ENCODE data around the gene CHCHD6.

Gene CHCHD6

DNA sequence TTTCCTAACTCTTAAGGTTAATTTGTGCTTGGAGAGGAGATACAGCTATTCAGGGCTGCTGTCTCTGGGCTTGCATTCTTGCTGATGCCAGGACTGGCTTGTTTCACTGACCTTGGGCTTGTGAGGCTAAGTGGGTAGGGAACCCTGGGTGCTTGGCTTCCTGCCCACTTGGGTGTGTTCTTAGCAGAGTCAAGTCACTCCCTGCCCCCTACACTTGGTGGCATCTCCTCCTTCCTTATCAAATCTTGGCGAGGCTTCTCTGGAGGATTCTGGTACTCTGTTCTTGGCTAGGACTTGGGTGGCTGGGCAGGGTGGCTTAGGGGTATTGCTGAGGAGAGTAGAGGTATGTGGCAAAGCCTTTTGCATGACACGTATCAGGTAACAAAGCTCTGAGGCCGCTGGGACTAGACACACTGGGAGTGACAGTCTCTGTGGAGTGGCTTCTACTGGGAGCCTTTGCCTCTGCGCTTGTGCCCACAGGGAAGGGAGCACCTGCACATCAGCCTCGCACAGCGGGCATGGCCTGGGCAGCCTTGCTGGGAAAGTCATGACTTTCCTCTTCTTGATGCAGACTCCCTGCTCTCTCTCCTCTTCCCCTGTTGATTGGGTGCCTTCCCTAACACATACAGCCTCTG is 41.8 kb downstream of the CHCHD6 start:
- peak; percentile 82 for DNase-seq

GRCh38 chr3:126746395-126747177 is 42.5 kb downstream of the CHCHD6 start:
- peak; percentile 7 for DNase-seq

DNA sequence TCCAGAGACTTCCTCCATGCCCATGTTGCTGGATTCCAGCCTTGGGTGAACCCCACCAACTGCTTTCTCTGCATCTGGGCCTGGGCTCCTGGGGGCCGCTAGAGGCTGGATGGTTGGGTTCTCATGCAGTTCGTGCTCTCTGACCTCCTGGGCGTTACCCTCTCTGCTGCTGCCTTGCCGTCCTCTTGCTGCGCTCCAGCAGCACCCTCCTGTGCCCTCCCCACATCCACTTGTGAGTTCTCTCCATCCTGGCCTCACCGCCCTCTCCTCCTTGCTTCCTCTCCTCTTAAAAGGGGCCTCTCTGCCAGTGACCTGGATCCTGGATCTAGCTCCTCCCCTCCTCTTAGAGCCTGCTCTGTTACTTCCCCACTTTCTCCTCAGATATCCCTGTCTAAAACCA is 43.7 kb downstream of the CHCHD6 start:
- no peak for DNase-seq

DNA sequence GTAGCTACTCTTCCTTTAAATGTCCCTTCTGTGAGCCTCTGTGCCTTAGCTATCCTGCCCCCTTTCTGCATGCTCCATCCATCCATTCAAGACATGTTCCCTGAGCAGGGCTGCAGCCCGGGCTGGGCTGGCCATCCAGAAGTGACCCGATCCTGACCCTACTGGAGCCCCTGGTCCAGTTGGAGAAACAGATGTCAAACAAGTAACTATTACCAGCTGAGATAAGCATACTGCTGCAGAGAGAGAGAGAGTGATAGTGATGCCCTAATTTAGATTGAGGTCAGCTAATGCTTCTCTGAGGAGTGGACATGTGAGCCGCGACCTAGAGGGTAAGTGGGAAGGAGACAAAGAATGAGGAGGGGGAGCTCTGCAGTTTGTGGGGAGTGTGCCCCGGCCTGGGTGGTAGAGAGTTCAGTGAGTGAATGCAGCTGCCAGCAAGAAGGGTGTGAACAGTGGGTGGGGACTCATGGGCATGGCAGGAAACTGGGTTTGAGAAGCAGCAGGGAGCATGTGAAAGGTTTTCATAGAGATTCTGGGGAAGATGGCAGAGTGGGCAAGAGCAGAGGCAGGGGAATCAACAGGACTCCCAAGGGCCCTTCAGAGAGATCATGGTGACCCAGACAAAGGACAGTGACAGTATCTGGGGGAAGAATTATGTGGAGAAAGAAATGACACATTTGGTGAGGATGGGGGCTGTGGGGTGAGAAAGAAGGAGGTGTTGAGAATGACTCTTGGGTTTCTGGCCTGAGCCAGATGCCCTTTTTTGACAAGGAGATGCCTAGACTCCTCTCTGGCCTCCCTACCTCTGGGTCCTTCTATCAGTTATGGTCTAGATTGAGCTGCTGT is 44.9 kb downstream of the CHCHD6 start:
- no peak for DNase-seq

GRCh38 chr3:126749547-126749875 is 45.5 kb downstream of the CHCHD6 start:
- DNase-seq: no peak

- no peak for DNase-seq
Measured at GRCh38 chr3:126749931-126750755, 46.1 kb downstream of the CHCHD6 start.

- DNase-seq: no peak
Measured at GRCh38 chr3:126750756-126751121, 46.7 kb downstream of the CHCHD6 start.

GRCh38 chr3:126751611-126752302 is 47.7 kb downstream of the CHCHD6 start:
- no peak for DNase-seq

DNA sequence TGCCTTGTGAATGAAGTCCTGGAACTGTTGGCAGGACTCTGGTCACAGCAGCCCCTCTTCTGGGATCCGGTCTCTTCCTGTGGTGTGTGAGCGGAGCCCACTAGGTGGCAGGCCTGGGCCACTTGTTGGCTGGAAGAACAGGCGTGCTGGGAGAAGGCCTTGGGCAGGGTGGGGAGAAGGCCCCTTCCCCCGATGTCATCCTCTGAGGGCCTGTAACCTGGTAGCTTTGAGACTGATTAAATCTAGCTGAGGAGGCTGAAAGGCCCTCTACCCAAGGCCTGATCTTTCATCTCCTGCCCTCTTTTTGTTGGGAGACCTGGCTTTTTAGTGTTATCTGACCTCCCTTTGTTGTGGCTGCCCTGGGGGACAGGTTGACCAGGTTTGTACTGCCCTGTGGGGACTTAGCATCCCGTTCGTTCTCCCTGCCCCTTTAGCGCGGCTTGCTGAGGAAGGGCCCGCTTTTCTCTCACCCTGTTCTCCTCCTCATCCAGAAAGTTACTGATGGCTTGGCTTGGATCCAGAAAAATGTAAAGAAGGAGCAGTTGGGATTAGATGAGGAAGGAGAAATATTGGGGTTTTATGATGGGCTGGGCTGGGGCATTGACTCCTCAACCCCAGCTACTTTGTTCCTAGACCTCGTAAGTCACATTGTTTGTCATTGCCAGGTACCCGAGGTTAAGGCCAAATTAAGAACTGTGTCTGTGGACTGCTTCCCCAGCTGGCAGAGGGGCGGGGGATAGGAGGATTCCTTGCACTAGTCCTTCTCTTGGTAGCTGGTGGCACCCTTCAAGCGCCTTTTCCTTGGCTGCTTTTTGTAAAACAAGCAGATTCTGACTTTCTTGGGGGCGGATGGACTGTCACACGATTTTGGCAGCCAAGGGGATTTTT is 48.5 kb downstream of the CHCHD6 start:
- DNase-seq: peak; percentile 78

- DNase-seq: no peak
Measured at GRCh38 chr3:126753191-126754160, 49.4 kb downstream of the CHCHD6 start.

- no peak for DNase-seq
Measured at GRCh38 chr3:126755866-126756265, 51.8 kb downstream of the CHCHD6 start.

GRCh38 chr3:126758026-126758425 is 54.0 kb downstream of the CHCHD6 start:
- no peak for DNase-seq

DNA sequence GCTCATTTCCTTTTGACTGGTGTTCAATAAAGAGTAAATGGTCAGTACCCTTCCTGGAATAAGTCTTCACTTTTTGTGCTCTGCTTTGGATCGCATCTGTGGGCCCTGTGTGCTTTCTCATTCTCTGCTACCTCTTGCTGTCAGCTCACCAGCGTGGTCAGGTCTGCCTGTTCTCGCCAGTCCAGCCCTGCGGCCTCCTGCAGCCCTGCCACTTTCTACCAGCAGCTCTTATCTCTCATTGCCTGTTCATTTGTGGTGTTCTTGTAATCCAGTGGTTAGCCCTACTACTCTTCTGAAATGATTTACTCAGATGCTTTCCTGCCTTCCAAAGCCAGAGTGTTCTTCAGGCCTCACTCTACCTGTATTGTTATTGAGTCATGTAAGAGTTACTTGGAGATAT is 54.8 kb downstream of the CHCHD6 start:
- DNase-seq: peak; percentile 42

- DNase-seq: no peak
Measured at GRCh38 chr3:126760541-126760940, 56.5 kb downstream of the CHCHD6 start.

DNA sequence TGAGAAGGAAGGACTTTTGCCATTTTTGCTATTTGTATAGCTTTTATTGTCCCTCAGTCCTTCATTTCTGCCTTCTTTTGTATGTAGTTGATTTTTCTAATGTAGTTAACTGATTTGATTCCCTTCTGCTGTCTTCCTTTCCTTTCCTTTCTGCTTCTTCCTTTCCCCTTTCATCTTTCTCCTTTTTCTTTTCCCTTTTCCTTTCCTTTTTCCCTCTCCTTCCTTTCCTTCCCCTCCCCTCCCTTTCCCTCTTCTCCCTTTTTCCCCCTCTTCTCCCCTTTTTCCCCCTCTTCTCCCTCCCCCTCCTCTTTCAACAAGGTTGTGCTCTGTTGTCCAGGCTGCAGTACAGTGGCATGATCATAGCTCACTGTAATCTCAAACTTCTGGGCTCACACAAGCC is 59.0 kb downstream of the CHCHD6 start:
- no peak for DNase-seq

GRCh38 chr3:126765187-126766069 is 61.4 kb downstream of the CHCHD6 start:
- no peak for DNase-seq

- DNase-seq: no peak
Measured at GRCh38 chr3:126766653-126767052, 62.6 kb downstream of the CHCHD6 start.

GRCh38 chr3:126768903-126769302 is 64.9 kb downstream of the CHCHD6 start:
- DNase-seq: no peak

DNA sequence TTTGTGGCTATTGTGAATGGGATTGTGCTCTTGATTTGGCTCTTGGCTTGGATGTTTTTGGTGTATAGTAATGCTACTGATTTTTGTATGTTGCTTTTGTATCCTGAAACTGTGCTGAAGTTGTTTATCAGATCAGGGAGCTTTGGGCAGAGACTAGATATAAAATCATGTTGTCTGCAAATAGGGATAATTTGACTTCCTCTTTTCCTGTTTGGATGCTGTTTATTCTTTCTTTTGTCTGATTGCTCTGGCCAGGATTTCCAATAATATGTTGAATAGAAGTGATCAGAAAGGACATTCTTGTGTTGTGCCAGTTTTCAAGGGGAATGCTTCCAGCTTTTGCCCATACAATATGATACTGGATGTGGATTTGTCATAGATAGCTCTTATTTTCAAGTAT is 66.1 kb downstream of the CHCHD6 start:
- DNase-seq: no peak

All from hematopoietic multipotent progenitor cell treated with erythropoietin and hydrocortisone succinate and interleukin-3 and kit ligand, for 6 days (in vitro differentiated cells).